ENCODE data around the gene TMCO5A. TPM values are rescaled to one million over a fixed set of nuclear protein-coding genes. Genes with fewer than 3 reads are reported as not detected.

The TMCO5A gene
- total RNA-seq, 2 donors from 2014 or later = not detected

DNA sequence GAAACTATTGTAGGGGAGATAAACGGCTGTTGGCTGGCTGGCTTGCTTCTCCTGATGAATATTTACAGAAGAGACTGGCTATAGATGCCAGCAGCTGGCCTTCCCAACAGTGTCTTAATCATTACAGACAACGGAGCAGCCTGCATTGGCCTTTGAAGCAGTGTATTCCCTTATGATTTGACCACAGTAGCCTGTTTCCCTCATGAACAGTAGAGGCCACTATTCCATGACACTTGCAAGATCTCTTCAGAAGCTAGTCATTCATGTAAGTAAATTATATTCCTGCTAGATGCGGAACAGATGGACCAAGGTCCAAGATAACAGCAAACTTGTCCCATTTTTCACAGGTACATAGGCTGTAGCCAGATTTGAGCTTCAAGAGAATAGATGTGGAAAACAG is 47.3 kb downstream of the TMCO5A start:
- ATAC-seq = no peak

DNA sequence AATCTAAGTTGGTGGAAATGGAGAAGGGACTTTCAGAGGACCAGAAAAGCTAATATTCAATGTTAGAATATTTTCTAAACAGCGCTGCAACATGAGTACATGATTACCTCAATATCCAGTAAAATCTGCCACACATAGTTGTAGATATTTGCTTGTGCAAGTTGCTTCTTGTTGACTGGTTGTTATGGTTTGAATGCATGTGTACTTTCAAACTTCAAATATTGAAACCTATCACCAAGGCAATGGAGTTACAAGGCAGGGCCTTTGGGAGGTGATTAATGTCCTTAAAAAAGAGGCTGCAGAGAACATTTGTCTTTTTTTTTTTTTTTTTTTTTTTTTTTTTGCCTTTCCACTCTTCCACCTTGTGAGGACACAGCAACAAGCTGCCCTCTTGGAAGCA is 49.9 kb downstream of the TMCO5A start:
- no peaks in the 10 kb centered on the region for H3K27me3 ChIP-seq
- H3K4me1 ChIP-seq = no peaks in the 10 kb centered on the region
- DNase-seq = no peak
- no peaks in the 10 kb centered on the region for H3K9me3 ChIP-seq
- no peak overlapping the region for H3K27ac ChIP-seq
- H3K4me3 ChIP-seq = no peak overlapping the region
- intact Hi-C loops (cut with DNase I) = no loop called here
- TF ChIP-seq, protein P1, sequence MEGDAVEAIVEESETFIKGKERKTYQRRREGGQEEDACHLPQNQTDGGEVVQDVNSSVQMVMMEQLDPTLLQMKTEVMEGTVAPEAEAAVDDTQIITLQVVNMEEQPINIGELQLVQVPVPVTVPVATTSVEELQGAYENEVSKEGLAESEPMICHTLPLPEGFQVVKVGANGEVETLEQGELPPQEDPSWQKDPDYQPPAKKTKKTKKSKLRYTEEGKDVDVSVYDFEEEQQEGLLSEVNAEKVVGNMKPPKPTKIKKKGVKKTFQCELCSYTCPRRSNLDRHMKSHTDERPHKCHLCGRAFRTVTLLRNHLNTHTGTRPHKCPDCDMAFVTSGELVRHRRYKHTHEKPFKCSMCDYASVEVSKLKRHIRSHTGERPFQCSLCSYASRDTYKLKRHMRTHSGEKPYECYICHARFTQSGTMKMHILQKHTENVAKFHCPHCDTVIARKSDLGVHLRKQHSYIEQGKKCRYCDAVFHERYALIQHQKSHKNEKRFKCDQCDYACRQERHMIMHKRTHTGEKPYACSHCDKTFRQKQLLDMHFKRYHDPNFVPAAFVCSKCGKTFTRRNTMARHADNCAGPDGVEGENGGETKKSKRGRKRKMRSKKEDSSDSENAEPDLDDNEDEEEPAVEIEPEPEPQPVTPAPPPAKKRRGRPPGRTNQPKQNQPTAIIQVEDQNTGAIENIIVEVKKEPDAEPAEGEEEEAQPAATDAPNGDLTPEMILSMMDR (IDR thresholded peaks at IDR 0.05) = no peak
- TF ChIP-seq POLR2A (IDR thresholded peaks at IDR 0.05) = no peak
- no peaks in the 10 kb centered on the region for H3K36me3 ChIP-seq (replicated peaks in 1 of 2; ENCODE audit: insufficient read depth in 1 of 2, low read depth in 2 of 2)
- 84 to 93% methylated on average over 1 of the region's 1 CpG for WGBS, 2 donors
- no peak for ATAC-seq

More for the DNA sequence above, 47.3 kb downstream of the TMCO5A start:
- H3K4me1 ChIP-seq = no peaks in the 10 kb centered on the region
- TF ChIP-seq, protein P1 (IDR thresholded peaks at IDR 0.05) = peak in 5 of 7 experiments; percentile 11 to 41 (median 21)
- no peak for TF ChIP-seq POLR2A (IDR thresholded peaks at IDR 0.05)
- intact Hi-C loops (cut with DNase I) = no loop called here
- 15 to 16% methylated on average over 3 of the region's 3 CpGs for WGBS, 2 donors
- H3K27ac ChIP-seq = no peak overlapping the region
- no peaks in the 10 kb centered on the region for H3K27me3 ChIP-seq
- no peak for DNase-seq
- H3K4me3 ChIP-seq = no peak overlapping the region
- H3K9me3 ChIP-seq = no peaks in the 10 kb centered on the region
- H3K36me3 ChIP-seq (replicated peaks in 1 of 2; ENCODE audit: insufficient read depth in 1 of 2, low read depth in 2 of 2) = no peaks in the 10 kb centered on the region

DNA sequence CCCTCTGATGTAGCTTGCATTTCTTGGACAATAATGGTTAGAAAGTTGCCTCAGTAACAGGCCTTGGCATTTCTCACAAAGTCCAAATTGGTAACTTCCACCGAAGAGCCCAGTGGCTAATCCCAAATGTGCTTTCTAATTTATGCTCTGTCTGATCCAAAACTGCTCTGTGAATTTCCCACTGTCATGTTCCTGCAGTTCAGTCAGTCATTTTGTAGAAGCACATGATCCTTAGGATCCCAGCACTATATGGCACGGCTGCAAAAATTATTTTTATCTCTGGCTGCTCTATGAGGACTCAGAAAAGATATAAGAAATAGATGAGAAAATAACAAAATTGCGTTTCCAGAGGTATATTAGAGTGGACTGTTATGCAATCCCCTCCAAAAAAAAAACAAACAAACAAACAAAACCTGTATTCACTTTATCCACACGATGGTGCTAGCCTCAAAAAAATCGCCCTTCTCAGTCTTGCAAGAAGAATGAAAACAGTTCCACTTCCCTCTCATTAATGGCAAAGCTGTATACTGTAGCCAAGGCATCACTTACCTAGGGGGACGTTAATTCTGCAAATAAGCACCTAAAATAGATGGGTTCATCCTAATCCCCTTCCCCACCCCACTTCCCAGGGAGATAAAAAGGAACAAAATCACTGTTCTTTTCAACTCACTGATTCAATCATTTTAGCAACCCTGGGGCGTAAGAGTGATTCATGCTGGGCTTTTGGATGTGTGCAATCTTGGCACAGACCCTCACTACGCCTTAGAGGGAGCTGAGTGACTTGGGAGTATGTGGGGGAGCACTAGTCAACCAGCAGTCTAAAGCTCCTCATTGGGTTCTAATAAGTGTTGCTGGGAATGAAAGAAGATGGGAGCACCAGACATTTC is 61.3 kb downstream of the TMCO5A start:
- Histone ChIP-seq H3K27ac (no peak overlapping the region), H3K27me3 (no peaks in the 10 kb centered on the region), H3K9me3 (no peaks in the 10 kb centered on the region), H3K36me3 (replicated peaks in 1 of 2; ENCODE audit: insufficient read depth in 1 of 2, low read depth in 2 of 2) (no peaks in the 10 kb centered on the region), H3K4me1 (no peaks in the 10 kb centered on the region), H3K4me3 (no peak overlapping the region)
- WGBS, 2 donors = 16 to 20% methylated on average over 7 to 8 of the region's 8 CpGs
- ATAC-seq (peak; percentile 33), DNase-seq (peak in 2 of 4 donors; percentile 32 to 39)
- intact Hi-C loops (cut with DNase I) = loop anchor here (10.0 kb wide), 1 partner anchor 389 kb away; no protein-coding TSS in a partner anchor
- no peak for TF ChIP-seq POLR2A (IDR thresholded peaks at IDR 0.05)
- TF ChIP-seq, protein P1 (IDR thresholded peaks at IDR 0.05) = peak in 6 of 7 experiments; percentile 29 to 81 (median 56)
